HG03457 (cell line): Measurements from ENCODE around the gene C2CD2.
"Not testable (repeated sequence)": the region's sequence is repeated elsewhere in the genome, so short reads cannot be mapped to it uniquely, and the experiment has no call there.

Experiments used
- ATAC-seq: cut with Tn5 transposase; IDR thresholded peaks from one replicate; pipeline ENCODE4 v1.9.1; 2021; ENCODE audit warnings: moderate number of reproducible peaks; ENCODE audit not compliant: unreplicated experiment

The C2CD2 gene

GRCh38 chr21:41959697-41960096 is 5.9 kb upstream of the C2CD2 start:
- not testable (repeated sequence) for ATAC-seq

DNA sequence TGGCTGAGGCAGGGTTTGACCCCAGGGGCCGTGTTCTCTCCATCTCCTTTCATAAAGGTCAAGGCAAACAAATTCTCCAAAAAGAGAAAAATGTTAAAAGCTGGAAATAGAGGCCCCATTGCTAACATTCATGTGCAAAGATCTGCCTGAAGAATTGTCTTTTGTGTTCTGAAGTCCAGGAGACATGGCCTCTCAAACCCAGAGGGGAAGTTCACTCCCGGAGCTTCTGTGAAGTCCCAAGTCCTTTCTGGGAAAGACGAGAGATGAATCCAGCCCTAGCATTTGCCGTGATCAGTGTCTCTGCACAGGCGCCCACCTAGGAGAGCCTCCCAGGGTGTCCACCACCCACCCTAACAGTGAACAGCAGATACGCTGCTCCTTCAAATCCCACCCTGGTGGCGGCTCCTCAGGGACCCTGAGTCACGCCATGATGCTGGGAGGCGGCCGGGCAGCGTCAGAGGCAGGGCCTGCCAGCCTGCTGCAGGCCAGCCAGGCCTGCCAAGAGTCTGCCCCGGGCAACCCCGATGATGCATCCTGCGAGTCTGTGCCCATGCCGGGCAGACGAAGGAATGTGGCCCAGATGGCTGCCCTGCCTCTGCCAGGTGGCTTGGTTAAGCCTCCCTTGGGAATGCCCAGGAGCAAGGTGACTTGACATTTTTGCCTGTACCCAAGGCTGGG is 5.2 kb upstream of the C2CD2 start:
- ATAC-seq = no peak

GRCh38 chr21:41957991-41958766 is 4.4 kb upstream of the C2CD2 start:
- no peak for ATAC-seq

GRCh38 chr21:41956926-41957729 is 3.3 kb upstream of the C2CD2 start:
- ATAC-seq = no peak

- ATAC-seq = no peak
Measured at GRCh38 chr21:41955516-41955915, 1.7 kb upstream of the C2CD2 start.

DNA sequence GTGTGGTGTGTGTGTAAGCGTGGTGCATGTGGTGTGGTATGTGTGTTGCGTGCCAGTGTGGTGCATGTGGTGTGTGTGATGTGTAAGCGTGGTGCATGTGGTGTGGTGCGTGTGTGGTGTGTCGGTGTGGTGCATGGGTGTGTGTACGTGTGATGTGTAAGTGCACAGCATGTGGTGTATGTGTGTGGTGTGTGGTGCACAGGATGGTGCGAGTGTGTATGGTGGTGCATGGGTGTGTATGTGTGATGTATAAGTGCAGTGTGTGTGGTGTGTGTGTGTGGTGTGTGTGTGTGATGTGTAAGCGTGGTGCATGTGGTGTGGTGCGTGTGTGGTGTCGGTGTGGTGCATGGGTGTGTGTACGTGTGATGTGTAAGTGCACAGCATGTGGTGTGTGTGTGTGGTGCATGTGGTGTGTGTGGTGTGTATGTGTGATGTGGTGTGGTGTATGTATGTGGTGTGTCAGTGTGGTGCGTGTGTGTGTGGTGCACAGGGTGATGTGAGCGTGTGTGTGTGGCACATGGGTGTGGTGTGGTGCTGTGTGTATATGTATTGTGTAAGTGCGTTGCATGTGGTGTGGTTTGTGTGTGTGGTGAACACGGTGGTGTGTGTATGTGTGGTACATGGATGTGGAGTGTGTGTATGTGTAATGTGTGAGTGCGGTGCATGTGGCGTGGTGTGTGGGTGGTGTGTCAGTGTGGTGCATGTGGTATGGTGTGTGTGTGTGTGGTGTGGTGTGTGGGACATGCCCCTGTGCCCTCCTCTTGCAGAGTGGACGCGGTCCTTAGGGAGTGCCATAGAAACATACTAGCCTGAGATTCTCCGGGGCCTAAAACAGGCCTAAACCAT is 1.1 kb upstream of the C2CD2 start:
- ATAC-seq = no peak

GRCh38 chr21:41953249-41953830 is 478 bp downstream of the C2CD2 start:
- ATAC-seq = no peak

DNA sequence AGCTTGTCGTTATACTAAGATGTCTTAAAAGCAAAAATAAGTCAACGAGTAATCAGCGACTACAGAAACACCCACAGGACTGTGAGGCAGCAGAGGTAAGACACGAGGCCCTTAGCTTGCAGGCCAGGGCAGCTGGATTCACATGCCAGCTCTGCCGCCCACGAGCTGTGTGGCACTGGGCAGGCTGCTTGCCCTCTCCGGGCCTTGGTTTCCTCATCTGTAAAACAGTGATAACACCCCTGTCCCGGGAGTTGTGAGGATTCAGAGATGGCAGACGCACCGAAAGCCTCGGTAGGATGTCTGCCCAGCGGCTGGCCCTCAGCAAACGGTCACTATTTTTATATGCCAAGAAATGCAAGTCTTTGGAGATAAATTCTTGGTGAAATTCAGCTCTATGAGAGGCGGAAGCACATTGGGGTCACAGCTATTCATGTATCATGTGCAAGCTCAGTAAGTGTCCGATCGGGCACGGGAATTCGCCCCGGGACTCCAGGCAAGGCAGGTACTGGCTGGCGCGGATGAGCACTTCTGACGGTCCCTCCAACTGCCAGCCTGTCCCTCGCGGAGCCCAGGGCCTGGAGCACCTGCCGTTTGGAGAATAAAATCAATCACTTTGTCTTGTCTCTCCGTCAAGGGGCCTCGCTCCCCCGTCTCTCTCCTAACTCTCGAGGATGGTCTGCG is 1.1 kb downstream of the C2CD2 start:
- no peak for ATAC-seq

- ATAC-seq = no peak
Measured at GRCh38 chr21:41951876-41952567, 1.8 kb downstream of the C2CD2 start.

DNA sequence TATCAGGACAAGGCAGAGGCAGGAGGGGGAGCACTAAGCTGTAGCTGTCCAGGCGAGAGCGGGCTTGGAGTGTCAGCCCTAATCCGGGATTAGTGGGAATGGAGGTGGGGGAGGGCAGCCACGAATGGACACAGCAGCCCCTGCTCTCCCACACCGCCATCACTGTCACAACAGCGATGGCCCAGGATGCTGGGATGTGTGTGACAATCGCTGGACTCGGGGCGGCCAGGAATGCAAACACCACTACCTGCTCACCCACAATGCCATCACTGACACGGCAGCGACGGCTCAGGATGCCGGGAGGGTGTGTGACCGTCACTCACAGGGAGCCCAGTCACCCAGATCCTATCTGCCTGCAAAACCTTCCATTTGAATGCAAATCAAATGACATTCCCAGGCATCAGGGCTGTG is 2.9 kb downstream of the C2CD2 start:
- no peak for ATAC-seq

DNA sequence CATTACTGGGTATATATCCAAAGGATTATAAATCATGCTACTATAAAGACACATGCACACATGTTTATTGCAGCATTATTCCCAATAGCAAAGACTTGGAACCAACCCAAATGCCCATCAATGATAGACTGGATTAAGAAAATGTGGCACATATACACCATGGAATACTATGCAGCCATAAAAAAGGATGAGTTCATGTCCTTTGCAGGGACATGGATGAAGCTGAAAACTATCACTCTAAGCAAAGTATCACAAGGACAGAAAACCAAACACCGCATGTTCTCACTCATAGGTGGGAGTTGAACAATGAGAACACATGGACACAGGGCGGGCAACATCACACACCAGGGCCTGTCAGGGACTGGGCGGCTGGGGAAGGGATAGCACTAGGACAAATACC is 4.2 kb downstream of the C2CD2 start:
- not testable (repeated sequence) for ATAC-seq

- no peak for ATAC-seq
Measured at GRCh38 chr21:41948901-41949300, 4.9 kb downstream of the C2CD2 start.

DNA sequence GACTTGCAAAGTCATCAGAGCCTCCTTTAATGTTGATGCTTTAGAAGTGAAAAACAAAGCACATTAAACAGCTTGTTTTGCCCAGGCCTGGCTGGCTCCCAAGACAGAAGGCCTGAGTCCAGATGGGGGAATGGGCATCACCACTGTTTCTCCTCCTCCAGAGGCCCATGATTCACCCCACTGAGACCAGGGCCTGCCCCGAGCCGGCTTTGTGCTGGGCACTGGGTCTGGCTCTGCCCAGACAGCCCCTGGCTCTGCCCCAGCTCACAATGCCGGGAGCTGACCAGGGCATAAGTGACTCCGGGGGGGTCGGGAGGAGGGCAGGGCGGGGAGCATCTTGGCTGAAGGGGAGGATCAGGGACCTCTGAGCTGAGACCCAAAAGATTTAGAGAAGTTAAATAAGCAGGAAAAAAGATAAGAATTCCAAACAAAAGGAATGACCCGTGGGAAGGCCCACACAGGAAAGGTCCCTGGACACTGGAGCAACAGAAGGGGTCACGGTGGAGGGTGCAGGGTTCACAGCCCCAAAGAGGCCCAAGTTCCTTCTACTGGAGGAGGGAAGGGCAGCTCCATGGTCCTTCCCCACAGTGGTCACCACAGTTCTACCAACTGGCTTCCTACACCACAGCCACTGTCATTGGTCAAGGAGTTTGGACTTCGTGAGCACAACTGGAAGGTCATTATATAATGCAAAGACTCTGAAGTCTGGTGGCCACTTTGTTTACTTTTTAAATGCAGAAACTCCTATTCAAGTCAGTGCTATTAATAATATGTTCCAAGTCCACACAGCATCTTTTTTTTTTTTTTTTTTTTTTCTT is 5.5 kb downstream of the C2CD2 start:
- ATAC-seq = no peak

DNA sequence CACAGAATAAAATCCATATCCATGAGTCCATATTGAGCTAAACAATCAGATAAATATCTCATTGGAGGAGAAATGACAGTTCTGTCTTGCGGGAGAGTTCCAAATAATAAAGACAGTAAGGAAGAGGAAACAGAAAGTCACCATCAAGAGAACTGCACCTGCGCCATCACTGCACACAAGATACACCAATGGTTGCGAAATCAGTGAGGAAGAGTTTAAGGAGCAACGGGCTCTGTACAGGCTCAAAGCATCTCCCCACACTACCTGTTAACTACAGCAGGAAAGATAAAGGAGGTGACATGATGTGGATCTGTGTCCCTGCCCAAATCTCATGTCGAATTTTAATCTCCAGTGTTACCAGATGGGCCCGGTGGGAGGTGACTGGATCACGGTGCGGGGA is 7.8 kb downstream of the C2CD2 start:
- ATAC-seq = no peak

DNA sequence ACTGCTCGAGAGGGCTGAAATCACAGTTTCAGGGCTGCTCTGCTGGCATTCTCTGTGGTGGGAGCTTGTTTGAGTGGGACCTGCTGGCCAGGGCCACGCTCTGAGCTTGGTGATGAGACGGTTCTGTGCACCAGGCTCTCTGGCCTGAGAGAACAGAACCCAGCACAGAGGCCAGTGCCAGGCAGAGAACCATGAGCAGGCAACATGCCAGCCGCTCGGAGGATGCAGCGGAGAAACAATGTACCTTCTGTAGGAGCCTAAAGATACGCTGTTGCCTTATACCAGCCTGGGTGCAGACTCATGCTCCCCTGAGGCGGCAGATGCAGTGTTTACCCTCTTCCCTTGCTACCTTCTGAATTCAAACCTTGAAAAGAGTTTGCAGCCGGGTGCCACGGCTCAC is 10.0 kb downstream of the C2CD2 start:
- no peak for ATAC-seq

DNA sequence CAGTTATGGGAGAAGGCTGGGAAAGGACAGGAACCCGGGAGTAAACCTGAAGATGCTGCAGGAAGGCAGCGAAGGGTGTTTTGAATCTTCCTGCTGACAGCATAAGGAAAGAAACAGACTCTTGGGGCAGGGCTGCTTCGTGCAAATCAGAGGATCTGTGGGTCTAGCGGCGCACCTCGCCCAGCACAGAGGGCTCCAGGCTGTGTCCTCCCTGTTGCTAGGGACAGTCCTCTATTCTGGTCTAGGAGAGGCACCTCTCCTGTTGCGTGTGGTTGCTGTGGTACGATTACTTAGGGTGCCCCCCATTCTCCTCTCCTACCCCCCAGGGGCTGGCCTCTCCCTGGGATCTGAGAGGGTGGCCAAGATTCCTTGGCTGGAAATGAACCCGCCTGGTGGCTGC is 11.4 kb downstream of the C2CD2 start:
- no peak for ATAC-seq

DNA sequence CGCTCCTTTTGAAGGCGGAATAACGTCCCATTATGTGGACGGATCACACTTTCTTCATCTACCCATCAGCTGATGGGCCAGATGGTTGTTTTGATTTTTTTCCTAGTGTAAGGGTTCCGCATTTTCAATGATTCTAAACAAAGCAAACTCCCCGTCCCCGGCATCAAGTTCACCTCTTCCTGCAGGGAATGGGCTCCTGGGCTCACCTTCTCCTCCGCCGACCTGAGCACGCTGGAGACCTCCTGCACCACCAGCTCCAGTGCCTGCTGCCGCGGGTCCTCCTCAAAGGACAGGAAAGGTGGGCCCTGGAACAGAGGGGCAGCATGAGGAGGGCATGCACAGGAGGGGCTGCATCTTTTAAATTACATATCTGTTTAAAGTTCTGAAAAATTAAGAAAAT is 11.9 kb downstream of the C2CD2 start:
- ATAC-seq = no peak

GRCh38 chr21:41940431-41940830 is 13.4 kb downstream of the C2CD2 start:
- ATAC-seq = no peak
